ENCODE measurements around the gene FBXO7.

GRCh38 chr22:32538521-32538920 lies 63.9 kb downstream of the FBXO7 start:
- TF ChIP-seq CTCF (IDR thresholded peaks at IDR 0.05), result no peak
- no peak for TF ChIP-seq POLR2A (IDR thresholded peaks at IDR 0.05)

Measured in thyroid gland (tissue), 4 donors.